ENCODE measurements around the gene PXDC1.

The PXDC1 gene

GRCh38 chr6:3743541-3743940 is 8.0 kb downstream of the PXDC1 start:
- Histone ChIP-seq H3K27me3 (replicated peaks) (no peaks in the 10 kb centered on the region), H3K27ac (peak overlapping the region; percentile 50), H3K4me3 (ENCODE audit: low read depth, low read length) (no peak overlapping the region), H3K36me3 (replicated peaks) (peaks cover 20% of the 10 kb centered on the region)
- DNase-seq: no peak
- TF ChIP-seq CTCF (IDR thresholded peaks at IDR 0.05; ENCODE audit: low read depth, low read length, missing control alignments): no peak
- in situ Hi-C loops (cut with HindIII; ENCODE audit: low pct_ligation_motif_present, low sequenced_read_pairs): no loop called here

GRCh38 chr6:3742426-3743344 is 8.8 kb downstream of the PXDC1 start:
- Histone ChIP-seq H3K36me3 (replicated peaks) (peaks cover 27% of the 10 kb centered on the region), H3K4me3 (ENCODE audit: low read depth, low read length) (no peak overlapping the region), H3K27ac (peak overlapping the region; percentile 50), H3K27me3 (replicated peaks) (no peaks in the 10 kb centered on the region)
- DNase-seq: peak; percentile 63
- TF ChIP-seq CTCF (IDR thresholded peaks at IDR 0.05; ENCODE audit: low read depth, low read length, missing control alignments): peak; percentile 93
- in situ Hi-C loops (cut with HindIII; ENCODE audit: low pct_ligation_motif_present, low sequenced_read_pairs): no loop called here

GRCh38 chr6:3742076-3742425 is 9.5 kb downstream of the PXDC1 start:
- peaks cover 32% of the 10 kb centered on the region for H3K36me3 ChIP-seq (replicated peaks)
- no peak for DNase-seq
- H3K27ac ChIP-seq: no peak overlapping the region
- no peak overlapping the region for H3K4me3 ChIP-seq (ENCODE audit: low read depth, low read length)
- no peak for TF ChIP-seq CTCF (IDR thresholded peaks at IDR 0.05; ENCODE audit: low read depth, low read length, missing control alignments)
- in situ Hi-C loops (cut with HindIII; ENCODE audit: low pct_ligation_motif_present, low sequenced_read_pairs): no loop called here
- H3K27me3 ChIP-seq (replicated peaks): no peaks in the 10 kb centered on the region

- Histone ChIP-seq H3K4me3 (ENCODE audit: low read depth, low read length) (no peak overlapping the region), H3K36me3 (replicated peaks) (peaks cover 38% of the 10 kb centered on the region), H3K27me3 (replicated peaks) (no peaks in the 10 kb centered on the region), H3K27ac (no peak overlapping the region)
- peak; percentile 0 for TF ChIP-seq CTCF (IDR thresholded peaks at IDR 0.05; ENCODE audit: low read depth, low read length, missing control alignments)
- in situ Hi-C loops (cut with HindIII; ENCODE audit: low pct_ligation_motif_present, low sequenced_read_pairs): no loop called here
- DNase-seq: no peak
Observed at GRCh38 chr6:3741477-3741871, 10.0 kb downstream of the PXDC1 start.

GRCh38 chr6:3740551-3741476 is 10.7 kb downstream of the PXDC1 start:
- peaks cover 45% of the 10 kb centered on the region for H3K36me3 ChIP-seq (replicated peaks)
- in situ Hi-C loops (cut with HindIII; ENCODE audit: low pct_ligation_motif_present, low sequenced_read_pairs): no loop called here
- no peaks in the 10 kb centered on the region for H3K27me3 ChIP-seq (replicated peaks)
- no peak overlapping the region for H3K4me3 ChIP-seq (ENCODE audit: low read depth, low read length)
- DNase-seq: no peak
- H3K27ac ChIP-seq: no peak overlapping the region
- no peak for TF ChIP-seq CTCF (IDR thresholded peaks at IDR 0.05; ENCODE audit: low read depth, low read length, missing control alignments)
